ENCODE measurements around the gene MAP3K1.
"Not testable (repeated sequence)": the region's sequence is repeated elsewhere in the genome, so short reads cannot be mapped to it uniquely, and the experiment has no call there.

The MAP3K1 gene

DNA sequence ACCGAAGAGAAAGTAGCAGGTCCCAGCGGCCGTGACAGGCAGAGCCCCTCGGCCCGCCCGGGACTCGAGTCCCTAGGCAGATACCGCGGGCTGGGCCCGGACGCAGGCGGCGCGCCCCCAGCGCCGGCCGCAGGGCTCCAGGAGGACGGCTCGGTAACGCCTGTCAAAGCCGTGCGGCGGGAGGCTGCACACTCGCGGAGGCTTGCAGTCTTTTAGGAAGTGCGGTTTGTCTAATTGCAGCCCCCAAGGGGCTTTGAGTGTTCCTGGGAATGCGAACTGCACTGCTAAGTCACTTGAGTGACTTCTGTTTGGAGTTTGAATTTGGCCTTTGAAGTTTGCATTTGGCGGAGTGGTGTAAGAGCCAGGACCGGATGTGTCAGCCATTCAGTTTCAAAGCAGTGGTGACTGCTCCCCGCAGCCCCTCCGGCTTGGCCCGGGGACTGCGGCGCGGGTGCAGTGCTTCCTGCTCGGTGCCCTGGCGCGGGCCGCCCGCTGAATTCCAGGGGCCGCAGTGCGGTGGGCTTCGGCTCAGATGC, 1.3 kb downstream of the MAP3K1 start:
- DNase-seq = peak; percentile 75

GRCh38 chr5:56817263-56818014, 2.1 kb downstream of the MAP3K1 start:
- DNase-seq = peak; percentile 18

GRCh38 chr5:56818450-56819037, 3.2 kb downstream of the MAP3K1 start:
- peak; percentile 38 for DNase-seq

DNA sequence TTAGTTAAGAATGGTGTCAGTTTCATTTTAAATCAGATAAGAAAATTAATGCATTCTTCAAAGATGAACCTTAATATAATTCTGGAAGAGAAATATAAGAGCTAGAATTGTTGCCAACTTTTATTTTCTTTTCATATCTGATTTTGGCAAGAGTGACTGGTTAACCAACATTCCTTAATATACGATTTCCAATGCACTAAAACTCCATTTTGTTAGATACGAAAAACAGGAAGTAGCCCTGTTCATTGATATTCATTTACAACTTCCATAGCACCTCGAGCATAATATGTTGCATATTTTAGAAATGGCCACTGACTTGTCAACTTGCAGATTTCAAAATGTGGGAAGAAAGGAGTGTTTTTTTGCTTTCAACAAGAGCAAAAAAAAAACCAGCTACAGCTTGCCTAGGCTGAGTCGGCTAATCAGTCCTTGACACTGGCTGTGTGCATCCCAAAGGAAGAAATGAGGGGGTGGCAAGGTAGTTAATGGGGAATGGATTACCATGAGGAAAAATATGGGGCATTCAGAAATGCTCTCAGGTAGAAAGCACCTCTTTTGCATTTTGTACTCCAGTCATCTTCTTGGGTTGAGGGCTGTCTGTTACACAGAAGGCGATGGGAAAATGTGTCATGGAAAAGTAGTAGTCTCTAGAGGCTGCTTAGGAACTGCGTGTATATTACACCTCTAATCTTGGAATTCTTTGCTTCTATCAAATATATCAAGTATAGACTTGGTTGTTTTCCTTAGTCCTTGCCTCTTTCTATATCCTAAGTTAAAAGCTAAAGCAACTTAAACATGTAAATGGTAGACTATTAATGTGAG, 3.9 kb downstream of the MAP3K1 start:
- DNase-seq = peak; percentile 36

DNA sequence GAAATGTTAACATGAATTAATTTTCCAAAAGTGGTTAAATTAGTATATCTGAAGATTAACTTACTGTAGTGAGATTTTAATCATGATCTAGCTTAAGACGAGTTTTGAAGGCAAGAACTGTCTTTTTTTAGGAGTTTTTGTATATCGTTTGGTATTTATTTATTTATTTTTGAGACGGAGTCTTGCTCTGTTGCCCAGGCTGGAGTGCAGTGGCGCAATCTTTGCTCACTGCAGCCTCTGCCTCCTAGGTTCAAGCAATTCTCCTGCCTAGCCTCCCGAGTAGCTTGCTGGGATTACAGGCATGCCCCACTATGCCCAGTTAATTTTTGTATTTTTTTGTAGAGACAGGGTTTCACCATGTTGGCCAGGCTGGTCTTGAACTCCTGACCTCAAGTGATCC, 6.5 kb downstream of the MAP3K1 start:
- not testable (repeated sequence) for DNase-seq

DNA sequence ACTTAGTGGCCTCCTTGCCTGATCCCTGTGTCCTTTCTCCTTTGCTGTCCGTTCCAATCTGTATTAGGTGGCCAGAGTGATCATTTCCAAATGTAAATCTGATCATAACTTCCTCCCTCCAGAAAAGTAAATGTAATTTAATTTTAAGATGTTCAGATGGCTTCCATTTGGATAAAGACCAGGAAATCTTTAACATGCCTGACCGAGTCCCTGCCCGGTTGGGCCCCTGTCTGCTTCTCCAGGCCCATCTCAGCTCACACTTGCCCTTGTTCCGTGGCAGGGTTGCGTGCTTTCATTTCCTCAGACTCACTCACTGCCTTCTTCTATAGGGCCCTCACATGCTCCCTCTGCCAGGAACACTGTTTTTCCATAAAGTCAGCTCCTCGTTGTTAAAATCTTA, 7.6 kb downstream of the MAP3K1 start:
- no peak for DNase-seq

DNA sequence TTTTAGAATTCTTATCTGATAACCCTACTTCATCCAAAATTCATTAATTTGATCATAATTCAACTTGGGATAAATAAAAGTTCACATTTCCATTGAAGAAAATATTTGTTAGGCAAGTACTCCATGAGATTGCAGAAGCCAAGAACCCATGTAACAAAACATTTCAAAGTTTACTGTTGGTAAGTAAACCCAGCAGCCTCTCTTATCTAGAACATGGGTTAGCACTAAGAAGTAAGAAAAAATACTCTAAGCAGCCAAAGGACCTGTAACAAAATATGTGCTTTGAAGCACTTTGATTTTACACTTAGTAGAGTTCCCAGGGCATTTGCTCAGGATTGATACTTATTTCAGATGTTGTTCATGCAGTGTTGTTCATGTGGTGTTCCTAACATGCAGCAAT, 8.7 kb downstream of the MAP3K1 start:
- no peak for DNase-seq

DNA sequence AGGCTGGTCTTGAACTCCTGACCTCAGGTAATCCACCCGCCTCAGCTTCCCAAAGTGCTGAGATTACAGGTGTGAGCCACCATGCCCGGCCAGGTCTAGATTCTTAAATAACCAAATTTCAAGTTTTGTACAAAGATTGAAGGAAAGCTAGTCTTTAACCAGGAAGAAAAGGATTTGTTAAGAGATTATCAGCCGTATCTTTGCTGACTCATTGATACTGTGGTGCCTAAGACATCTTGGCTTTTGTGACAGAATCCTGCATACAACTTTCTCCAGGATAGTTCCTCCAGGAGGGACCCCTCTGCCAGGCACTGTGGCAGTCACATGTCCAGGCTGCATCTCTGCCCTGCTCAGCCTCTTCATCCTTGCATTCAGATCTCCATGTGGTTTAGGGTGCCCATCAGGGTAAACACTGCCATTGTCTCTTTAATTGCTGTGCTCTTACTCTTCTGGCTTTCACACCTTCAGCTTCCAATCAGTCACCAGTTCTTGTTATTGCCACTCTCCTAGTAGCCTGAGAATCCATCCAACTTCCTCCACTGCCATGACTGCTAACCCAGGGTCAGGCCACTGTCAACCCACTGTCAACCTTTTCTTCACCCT, 10.0 kb downstream of the MAP3K1 start:
- no peak for DNase-seq

GRCh38 chr5:56827049-56827448, 11.7 kb downstream of the MAP3K1 start:
- DNase-seq = no peak

GRCh38 chr5:56827924-56828323, 12.6 kb downstream of the MAP3K1 start:
- DNase-seq = no peak

GRCh38 chr5:56829137-56829908, 14.0 kb downstream of the MAP3K1 start:
- no peak for DNase-seq

DNA sequence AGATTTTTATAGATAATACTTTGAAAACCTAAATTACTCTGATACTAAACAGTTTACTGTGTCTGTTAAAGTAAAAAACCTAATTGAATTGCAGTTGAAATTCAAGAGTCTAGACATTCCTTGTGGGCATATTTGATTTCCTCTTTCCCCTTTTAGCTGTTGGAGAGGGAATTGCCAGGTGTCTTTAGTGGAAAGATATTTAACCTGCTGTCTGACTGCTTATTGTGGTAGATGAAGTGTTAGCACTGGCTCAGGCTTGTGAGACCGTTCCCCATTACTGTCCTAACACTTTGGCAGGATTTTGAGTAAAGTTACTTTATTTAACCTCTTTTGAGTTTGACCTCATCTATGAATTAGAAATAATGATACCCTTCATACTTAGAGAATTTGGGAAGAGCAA, 16.4 kb downstream of the MAP3K1 start:
- DNase-seq = no peak

DNA sequence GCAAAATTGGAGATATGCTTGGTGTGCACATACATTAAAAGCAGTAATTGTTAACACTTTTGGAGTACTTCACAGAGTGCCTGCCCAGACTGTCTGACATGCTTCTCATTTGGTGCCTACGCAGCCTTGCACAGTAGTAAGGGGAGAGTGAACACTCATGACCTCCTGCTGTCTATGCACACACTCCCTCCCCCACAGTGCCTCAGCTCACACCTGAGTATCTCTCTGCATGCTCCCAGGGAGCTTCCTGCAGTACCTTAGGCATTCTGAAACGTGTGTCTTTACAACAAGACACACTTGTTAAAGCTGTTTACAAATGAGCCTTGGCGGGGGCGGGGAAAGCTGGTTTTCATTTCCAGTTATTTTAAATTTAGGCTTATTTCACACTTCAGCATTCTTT, 18.0 kb downstream of the MAP3K1 start:
- DNase-seq = no peak

GRCh38 chr5:56837381-56837780, 22.0 kb downstream of the MAP3K1 start:
- DNase-seq = no peak

GRCh38 chr5:56837956-56838355, 22.6 kb downstream of the MAP3K1 start:
- no peak for DNase-seq

GRCh38 chr5:56838409-56839039, 23.2 kb downstream of the MAP3K1 start:
- DNase-seq = peak; percentile 80

DNA sequence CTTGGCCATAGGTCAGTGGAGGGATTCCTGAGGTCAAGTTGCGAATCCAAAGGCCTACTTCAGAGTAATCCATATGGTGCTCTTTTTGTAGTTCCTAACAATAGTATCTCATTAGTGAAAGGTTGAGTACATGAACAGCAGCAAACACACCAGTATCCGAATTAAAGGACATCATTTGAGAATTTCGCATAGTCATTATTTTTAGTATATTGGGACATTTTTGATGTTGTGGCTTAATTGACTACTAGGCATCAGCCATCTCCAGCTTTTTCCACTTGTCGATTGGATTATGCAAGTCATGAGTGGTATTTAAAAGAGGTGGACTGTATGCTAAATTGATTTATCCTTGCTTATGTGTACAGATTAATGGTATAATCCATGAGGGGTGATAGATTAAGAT, 23.7 kb downstream of the MAP3K1 start:
- DNase-seq = no peak

GRCh38 chr5:56840597-56840996, 25.2 kb downstream of the MAP3K1 start:
- DNase-seq = no peak

DNA sequence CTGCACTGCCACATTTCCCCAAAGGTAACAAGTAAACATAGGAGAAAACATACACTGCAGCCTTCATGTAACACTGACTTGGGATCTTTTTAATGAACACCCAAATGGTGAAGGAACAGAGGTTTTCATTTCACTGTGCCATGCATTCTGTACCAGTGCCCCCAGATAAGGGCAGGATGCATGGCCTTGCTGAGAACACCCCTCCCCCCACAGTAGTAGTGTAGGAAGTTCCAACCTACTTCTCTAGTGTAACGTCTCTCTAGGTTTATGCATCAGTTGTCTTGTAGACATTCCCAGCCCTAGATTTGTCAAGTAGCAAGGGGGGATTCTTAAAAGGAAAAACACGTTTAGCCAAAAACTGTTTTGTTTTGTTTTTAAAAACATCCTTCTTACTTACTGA, 29.9 kb downstream of the MAP3K1 start:
- DNase-seq = no peak

GRCh38 chr5:56845904-56846480, 30.6 kb downstream of the MAP3K1 start:
- no peak for DNase-seq

- DNase-seq = no peak
Measured at GRCh38 chr5:56848206-56848605, 32.9 kb downstream of the MAP3K1 start.

- DNase-seq = no peak
Measured at GRCh38 chr5:56849671-56850070, 34.3 kb downstream of the MAP3K1 start.

Measured in EL (cell line).